ENCODE results near the gene G3BP1.
"Not testable (repeated sequence)": the region's sequence is repeated elsewhere in the genome, so short reads cannot be mapped to it uniquely, and the experiment has no call there.

The G3BP1 gene

DNA sequence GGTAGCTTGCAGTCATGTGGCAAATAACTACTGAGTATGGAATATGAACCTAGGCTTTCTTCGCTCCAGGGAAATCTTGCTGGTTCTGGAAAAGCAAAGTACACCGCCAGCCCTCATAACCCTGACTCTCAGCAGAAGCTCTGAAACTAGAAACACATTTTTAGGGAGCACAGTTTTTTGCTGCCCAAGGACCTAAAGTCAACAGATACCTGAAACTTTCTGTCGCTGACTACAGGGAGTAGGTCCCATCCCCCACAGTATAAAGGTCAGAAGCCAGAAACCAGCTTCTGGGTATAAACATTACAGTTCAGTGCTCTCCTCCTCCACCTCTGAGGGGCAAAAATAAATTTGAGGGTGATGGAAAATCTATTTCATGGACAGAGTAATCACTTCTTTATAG lies 16.4 kb upstream of the G3BP1 start:
- DNase-seq (ENCODE audit: low spot score) = no peak

DNA sequence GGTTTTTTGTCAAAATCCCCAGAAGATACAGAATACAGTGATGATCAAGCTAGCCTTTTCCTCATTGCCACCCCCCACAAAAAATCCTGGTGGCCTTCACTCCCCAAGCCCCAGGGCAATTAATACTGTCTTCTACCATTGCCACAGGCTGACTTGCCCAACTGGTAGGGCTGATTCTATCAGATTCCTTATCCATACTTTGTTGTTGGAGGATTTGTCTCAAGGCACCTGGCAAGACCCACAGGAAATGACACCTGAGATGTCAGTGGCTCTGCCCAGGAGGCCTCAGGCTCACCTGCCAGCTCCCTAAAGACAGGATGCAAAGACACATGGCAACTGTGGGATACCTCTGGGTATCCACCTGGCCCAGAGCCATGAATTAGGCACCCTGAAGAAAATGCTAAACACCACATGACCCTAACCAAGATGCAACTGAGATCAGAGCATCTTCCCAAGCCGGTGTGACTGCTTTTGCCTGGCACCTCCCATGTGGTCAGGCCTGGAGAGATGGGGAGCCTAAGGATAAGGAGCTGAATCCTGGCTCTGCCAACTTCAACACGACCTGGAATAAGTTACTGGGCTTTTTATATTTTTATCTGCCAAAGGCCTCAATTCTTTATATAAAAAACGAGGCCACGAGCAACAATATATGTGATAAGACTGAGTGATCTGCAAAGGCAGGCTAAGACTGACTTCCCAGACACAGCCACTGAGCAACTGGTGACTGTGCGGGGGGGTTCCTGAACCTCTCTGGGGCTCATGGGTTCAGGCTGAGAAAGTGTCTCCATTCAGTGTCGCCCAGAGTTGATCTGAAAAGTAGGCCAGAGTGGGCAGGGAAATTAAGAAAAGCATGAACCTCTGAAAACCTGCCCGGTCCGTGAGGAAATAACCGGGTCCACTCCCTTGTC lies 14.3 kb upstream of the G3BP1 start:
- DNase-seq (ENCODE audit: low spot score) = peak; percentile 36

DNA sequence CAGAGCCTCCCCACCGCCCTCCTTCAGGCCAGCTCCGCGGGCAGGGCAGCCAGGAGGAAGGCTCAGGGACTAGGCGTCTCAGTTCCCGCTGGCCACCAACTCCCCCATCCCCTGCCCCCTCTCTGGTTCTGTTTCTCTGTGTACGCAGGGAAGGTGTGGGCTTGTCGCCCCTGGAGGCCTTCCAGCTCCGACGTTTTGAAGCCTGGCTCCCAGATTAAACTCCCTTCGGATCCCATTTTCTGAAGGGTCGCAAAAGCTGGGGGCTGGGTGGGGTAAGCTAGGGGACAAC lies 13.7 kb upstream of the G3BP1 start:
- DNase-seq (ENCODE audit: low spot score) = peak; percentile 31

DNA sequence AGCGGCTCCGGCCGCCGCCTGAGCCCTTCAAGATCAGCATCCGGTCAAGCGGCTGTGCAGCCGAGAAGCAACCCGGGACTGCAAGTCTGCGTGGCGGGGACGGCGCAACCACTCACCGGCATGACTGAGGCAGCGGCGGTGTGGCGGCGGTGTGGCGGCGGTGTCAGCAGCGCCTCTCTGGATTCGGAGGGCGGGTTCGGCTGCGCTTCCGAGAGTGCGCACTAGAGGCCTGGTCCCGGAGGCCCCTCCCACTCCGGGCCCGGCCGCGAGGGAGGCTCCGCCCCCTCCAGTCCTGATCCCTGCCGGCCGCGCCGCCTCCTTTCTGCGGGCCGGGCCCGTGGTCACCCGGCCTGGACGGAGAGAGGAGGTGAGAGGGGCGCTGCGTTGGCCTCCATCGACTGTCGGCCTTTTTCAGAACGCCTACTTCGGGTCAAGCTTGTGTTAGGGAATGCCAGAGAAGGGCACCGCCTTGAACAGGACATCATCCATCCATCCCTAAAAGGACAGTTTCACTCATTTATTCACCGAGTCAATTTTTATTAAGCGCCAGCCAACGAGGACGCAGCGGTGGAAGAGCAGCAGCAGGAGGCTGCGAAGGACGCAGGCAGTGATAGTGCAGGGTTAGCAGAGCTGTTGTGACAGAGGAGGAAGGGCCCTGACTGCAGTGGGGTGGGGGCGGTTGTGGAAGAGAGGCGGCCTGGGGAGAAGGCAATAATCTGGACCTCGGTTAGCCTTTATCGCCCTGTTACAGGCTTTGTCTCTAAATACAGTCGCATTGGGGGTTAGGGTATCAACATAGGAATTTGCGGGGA lies 13.1 kb upstream of the G3BP1 start, which contains the start of gene ATOX1:
ATOX1 (minus strand) TSS at position 202 of the 812 bp plus-strand sequence; CDS start at position 122, 80 bp downstream.
- peak; percentile 99 for DNase-seq (ENCODE audit: low spot score)

DNA sequence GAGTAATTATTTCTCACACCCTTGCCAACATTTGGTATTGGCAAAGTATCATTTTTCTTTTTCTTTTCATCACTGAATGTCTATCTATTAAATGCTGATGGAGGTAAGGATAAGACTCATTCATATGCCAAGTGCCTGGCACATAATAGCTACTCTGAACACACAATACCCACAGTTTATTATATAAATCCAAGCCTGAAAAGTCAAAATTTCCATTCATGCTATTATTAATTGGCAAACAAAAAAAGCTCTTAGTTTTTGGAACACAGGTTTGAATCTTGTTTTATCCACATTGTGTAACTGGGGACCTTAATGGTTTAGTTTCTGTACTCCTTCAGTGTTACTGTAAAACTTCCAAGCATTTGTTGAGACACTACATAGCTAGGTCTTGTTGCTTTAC lies 7.0 kb upstream of the G3BP1 start:
- DNase-seq (ENCODE audit: low spot score) = no peak

DNA sequence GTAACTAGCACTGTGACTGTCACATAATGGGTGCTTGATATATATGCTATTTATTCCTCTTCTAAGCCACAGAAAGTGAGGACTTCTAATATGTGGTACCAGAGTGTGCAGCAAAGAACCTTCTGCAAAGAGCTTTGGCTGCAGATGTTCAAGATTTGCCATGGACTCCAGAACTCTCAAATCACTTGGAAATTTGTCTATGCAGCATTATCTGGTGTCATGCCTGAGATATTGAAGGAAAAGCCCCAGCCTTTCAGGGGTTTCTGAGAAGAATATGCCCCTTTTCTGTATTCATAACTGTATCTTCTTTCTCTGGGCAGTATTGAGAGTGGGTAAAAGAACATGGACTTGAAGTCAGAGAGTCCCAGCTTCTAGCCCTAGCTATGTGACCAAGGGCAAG lies 4.8 kb upstream of the G3BP1 start:
- DNase-seq (ENCODE audit: low spot score) = no peak

DNA sequence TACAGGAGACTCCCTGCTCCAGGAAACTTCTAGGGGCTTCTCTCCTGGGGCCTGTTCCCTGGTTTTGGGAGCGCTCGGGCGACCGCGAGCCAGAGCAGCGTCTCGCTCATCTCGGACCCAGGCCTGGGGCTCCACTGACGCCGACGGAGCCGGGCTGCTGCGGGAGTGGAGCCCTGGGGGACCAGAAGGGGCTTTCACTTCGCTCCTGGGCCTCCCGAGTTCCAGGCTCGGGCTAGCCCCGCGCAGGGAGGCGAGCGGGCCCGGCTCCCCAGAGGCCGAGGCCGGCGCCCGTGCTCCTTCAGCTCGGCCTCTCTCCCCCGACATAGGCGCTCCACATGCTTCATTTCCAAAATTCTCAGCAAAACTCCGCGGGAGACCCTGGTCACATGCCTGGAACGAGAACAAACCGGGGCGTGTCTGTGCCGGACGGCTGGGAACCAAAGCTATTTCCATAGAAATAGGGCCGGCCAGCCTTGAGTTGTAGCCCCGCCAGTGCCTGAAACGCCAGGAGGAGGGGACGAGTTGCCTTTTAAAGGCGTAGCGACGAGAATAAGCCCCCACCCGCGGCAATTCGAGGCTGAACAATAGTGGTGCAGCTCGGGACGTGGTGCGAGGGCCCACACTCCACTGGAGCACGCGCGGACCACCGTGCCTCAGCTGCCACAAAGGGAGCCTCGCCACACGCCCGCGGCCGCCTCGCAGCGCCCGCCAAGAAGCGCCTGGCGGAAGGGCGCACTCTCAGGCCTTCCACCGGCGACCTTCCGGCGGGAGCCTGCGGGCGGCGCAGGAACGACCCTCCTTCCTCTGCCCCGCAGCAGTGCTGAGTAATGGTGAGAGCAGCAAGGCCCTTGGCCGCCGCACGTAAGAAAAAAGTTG lies 1.1 kb upstream of the G3BP1 start:
- DNase-seq (ENCODE audit: low spot score) = peak; percentile 74

DNA sequence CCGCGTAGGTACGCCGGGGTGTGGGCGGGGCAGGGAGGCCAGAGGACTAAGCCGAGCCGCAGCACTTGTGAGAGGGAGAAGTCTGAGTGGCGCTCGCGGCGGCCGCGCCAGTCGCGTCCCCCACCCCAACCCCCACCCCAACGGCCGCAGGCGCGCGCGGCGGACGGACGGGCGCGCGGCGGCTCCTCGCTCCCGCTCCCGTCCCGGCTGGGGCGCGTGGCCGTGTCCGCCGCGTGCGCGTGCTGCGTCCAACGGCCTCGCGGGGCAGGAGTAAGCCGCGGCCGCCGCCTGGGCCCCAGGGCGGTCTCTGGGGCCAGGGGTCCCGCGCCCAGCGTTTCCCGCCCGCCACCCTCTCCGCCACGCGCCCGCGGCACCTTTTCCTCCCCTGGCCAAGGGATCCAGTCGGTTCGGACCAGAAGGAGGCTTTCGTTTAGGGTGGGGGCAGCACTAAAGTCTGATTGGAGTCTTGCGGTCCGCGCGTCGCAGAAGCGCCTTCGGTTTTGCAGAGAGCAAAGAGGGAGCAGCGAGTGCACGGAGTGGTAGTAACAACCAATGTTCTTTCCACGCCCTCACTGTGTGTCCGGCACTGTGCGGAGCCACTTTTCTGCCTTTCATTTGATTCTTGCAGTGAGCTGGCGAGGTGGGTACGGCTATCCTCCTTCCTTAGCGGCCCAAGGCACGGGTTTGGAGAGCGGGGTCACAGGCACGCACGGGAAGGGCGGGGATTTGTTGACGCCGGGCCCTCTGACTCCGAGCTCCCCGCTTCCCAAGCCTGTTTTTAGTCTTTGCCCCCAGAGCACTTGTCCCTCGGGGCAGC lies 483 bp downstream of the G3BP1 start:
- DNase-seq (ENCODE audit: low spot score) = peak; percentile 25

DNA sequence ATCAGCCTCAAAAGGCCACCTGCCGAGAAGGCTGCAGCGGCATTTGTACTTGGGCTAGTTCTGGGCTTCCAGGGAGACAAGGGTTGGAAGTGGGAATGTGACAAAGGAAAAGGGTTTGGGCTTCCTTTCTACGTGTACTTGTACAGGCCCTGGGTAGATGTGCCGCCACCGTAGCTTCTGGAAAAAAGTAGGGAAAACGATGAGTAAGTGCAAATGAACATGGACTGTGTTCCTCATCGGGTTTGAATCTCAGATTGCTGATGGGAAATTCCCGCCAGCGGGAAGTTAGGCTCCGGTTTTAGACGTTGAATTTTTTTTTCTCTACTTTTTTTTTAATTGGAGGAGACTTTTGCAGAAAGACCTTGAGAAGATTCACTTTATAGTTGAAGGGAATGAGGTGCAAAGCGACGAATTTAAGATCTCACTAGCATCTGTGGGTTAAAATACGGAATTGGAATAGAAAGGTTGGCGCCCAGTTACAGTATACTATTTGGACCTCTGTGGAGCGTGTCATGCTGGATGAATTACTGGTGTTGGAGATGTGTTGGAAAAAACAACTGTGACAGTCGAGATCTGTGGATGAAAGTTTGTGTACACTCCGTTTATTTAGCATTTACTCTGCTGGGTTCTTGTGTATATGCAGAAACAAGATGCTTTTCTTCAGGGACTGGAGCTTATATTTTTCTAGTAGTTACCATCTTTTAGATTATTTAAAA lies 1.2 kb downstream of the G3BP1 start:
- peak; percentile 28 for DNase-seq (ENCODE audit: low spot score)

DNA sequence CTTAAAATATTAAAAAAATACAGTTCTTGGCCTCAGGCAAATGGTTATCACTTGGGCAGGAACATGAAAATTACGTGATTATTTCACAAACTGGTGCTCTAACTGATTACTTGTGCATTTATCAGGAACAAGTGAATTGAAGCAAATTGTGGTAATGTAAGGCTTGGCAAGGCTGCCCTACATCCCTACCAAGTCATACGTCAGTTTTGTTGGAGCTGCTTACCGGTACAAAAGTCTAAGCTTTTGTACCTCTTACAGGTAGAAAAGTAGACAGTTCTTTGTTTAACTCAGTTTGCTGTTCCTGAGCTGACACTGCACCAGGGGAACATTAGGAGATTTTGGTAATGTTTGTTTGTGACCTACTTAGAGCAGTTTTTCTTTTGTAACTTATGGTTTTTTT lies 2.2 kb downstream of the G3BP1 start:
- no peak for DNase-seq (ENCODE audit: low spot score)

DNA sequence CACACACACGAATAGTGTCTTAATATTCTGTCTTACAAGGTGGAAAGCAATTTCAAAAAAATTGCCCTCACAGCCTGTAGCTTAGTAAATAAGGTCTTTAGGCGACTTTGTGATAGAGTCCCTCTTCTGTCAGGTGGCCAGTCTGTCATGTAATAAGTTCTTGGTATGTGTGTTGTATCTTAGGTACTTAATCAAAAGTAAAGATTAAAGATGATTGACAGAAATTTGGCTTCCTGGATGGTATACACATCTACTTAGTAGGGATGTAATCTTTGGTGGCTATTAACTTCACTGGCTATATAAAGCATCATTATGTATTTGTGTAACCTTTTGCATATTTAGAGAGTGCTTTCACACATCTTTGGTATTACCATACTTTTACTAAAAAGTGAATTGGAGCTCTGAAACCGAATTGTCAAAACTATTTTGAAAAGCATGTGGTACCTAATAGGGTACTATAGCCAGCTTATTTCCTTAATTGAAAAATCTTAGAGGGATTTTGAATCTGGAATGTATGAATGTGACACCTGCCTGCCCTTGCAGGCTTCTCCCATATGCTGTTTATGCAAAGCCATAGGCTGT lies 3.4 kb downstream of the G3BP1 start:
- no peak for DNase-seq (ENCODE audit: low spot score)

DNA sequence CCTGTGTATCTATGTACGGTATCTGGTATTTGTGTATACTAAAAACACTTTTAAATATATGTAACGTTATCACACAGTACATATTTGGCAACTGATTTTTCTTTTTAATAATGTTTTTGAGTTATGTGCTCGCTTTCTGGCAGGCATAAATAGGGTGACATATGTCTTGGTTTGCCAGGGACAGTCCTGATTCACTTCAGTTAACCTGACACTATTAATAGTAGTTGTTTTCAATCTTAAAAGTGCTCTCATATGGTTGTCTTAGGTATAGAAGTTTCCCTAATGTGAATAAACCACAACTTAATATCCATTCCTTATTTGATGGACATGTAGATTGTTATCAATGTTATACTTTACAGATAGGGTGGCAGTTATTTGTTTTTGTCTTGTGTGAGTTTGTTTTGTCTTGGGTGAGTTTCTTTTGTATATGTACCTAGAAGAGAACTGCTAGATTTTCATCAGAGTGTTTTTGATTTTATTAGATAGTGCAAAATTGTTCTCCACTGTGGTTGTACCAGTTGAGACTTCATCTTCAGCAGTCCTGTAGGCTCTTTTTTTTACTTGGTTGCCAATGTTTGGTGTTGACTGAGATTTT lies 7.9 kb downstream of the G3BP1 start:
- DNase-seq (ENCODE audit: low spot score) = no peak

DNA sequence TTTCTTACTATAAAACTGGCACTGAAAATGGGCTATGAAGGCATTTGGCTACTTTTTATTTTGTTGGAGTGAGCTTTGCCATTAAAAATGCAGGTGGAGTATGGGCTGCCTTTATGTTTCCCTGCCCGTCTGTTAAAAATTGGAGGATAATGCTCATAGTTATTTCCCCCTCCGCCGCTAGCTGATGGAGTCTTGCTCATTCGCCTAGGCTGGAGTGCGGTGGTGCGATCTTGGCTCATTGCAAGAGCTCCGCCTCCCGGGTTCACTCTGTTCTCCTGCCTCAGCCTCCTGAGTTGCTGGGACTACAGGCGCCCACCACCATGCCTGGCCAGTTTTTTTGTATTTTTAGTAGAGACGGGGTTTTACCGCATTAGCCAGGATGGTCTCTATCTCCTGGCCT lies 8.6 kb downstream of the G3BP1 start:
- no peak for DNase-seq (ENCODE audit: low spot score)

DNA sequence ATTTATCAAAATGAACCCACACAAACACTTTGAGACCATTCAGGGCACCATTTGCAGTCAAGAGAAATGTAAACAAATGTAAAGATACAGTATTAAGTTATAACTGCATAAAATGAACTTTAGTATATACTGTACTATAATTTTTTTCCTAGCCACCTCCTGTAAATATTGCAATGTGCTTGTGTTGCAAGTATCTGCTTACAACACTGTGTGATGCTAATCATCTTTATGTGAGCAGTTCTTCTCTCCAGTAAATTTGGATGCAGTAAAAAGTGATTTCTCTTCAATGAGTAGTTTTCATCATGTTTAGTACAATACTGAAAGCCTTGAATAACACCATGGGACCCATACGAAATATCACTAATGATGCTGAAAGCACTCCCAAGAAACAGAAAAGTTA lies 9.4 kb downstream of the G3BP1 start:
- no peak for DNase-seq (ENCODE audit: low spot score)

DNA sequence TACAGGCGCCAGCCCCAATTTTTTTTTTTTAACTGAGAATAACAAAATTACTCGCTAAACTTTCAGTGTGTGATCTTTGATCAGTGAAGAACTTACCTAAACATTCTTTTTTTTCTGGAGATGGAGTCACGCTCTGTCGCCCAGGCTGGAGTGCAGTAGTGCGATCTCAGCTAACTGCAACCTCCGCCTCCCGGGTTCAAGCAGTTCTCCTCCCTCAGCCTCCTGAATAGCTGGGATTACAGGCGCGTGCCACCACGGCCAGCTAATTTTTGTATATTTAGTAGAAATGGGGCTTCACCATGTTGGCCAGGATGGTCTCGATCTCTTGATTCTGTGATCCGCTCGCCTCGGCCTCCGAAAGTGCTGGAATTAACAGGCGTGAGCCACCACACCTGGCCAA lies 11.9 kb downstream of the G3BP1 start:
- not testable (repeated sequence) for DNase-seq (ENCODE audit: low spot score)

DNA sequence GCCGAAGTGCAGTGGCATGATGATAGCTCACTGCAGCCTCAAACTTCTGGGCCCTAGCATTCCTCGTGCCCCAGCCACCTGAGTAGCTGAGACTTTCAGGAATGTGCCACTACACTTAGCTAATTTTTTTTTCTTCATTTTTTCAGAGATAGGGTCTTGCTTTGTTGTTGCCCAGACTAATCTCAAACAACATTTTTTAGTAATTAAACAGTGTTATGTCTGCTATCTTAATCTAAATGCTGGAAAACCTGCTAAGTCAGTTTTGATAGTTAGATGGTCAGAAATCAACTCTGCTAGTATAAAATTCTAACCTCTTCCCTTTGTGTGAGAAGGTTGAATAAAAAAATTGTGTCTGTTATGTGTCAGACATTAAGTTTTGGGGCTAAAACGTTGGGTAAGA lies 12.4 kb downstream of the G3BP1 start:
- no peak for DNase-seq (ENCODE audit: low spot score)

DNA sequence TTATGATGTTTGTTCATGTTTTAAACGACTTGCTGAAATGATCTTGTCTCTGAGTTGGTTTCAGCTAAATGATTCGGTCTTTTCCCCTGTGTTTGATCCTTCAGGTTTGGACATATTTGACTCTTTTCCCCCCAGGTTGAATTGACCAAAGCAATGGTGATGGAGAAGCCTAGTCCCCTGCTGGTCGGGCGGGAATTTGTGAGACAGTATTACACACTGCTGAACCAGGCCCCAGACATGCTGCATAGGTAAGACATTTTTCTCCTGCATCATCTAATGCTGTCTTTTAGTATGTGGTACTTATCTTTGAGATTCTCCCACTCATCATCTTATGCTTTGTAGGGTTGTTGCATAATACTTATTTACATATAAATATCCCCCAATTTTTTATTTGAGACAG lies 14.7 kb downstream of the G3BP1 start:
- DNase-seq (ENCODE audit: low spot score) = no peak

DNA sequence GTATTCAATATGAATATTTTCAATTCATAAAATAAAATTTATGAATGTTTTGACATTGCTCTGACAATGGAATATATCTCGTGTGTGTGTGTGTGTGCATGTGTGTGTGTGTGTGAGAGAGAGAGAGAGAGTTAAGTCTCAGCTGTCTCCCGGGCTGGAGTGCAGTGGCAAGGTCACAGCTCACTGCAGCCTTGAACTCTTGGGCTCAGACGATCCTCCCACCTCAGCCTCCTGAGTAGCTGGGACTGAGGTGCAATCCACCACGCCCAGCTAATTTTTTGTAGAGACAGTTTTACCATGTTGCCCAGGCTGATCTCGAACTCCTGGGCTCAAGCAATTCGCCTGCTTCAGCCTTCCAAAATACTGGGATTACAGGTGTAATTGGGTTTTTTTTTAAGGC lies 16.1 kb downstream of the G3BP1 start:
- DNase-seq (ENCODE audit: low spot score) = no peak

DNA sequence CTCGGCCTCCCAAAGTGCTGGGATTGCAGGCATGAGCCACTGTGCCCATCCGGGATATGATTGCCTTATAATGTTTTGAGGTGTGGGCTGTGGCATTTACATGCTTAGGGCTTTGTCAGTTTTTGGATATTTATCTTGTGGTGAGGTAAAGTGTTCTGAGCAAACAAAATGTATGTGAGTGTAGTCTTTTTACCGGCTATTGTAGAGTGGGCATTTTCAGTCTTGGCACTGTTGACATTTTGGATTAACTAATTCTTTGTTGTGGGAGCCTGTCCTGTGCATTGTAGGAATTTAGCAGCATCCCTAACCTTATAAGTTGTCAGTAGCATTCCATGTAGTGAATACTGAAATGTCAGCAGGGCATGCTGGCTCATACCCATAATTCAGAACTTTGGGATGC lies 21.6 kb downstream of the G3BP1 start:
- DNase-seq (ENCODE audit: low spot score) = no peak

DNA sequence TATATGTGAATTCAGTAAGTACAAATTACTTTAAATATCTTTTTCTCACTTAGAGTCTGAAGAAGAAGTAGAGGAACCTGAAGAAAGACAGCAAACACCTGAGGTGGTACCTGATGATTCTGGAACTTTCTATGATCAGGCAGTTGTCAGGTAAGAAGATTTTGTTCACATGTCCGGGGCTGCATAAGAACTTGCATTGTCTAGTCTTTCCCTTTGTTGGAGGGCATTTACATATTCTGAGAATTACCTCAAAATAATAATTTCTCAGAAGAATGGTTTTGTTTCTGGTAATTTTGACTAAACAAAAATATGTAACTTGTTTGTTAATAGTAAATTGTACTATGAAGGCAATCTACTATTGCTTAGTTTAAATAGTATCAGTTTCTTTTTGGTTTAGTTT lies 23.7 kb downstream of the G3BP1 start:
- no peak for DNase-seq (ENCODE audit: low spot score)

All from AG08396 (cell line).